ENCODE results near the gene CSK. TPM values are rescaled to one million over a fixed set of nuclear protein-coding genes. Genes with fewer than 3 reads are reported as not detected.

The CSK gene
- total RNA-seq, 4 donors from 2014 or later: 33.1 to 45.2 (median 35.5) TPM

DNA sequence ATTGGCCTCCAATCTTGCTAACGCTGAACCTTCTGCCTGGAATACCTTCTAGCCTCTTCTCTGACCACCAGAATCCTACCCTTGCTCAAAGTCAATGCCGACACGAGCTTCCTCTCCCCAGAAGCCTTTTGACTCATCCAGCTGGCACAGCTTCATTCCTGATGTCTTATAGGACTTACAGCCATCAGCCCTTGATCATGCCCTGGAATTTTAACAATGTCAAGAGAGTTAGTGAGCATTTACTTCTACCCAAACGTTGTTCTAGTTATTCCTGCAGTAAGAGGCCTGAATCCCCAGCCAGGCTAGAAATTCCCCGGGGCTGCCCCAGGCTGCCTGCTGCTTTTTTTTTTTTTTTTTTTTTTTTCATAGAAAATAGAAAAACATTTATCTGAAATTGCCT is 29.3 kb upstream of the CSK start:
- TF ChIP-seq EP300 (IDR thresholded peaks at IDR 0.05): no peak
- TF ChIP-seq POLR2AphosphoS5 (IDR thresholded peaks at IDR 0.05): no peak
- TF ChIP-seq POLR2A (IDR thresholded peaks at IDR 0.05): no peak
- TF ChIP-seq, protein P1, sequence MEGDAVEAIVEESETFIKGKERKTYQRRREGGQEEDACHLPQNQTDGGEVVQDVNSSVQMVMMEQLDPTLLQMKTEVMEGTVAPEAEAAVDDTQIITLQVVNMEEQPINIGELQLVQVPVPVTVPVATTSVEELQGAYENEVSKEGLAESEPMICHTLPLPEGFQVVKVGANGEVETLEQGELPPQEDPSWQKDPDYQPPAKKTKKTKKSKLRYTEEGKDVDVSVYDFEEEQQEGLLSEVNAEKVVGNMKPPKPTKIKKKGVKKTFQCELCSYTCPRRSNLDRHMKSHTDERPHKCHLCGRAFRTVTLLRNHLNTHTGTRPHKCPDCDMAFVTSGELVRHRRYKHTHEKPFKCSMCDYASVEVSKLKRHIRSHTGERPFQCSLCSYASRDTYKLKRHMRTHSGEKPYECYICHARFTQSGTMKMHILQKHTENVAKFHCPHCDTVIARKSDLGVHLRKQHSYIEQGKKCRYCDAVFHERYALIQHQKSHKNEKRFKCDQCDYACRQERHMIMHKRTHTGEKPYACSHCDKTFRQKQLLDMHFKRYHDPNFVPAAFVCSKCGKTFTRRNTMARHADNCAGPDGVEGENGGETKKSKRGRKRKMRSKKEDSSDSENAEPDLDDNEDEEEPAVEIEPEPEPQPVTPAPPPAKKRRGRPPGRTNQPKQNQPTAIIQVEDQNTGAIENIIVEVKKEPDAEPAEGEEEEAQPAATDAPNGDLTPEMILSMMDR (IDR thresholded peaks at IDR 0.05): no peak
- Histone ChIP-seq H3K27ac (no peak overlapping the region), H3K4me1 (no peaks in the 10 kb centered on the region), H3K27me3 (peaks cover 10% of the 10 kb centered on the region), H3K4me3 (no peak overlapping the region), H3K9me3 (no peaks in the 10 kb centered on the region), H3K36me3 (no peaks in the 10 kb centered on the region)
- 31% methylated on average over 5 of the region's 5 CpGs for WGBS
- DNase-seq (ENCODE audit: low spot score in 2 of 2): no peak

DNA sequence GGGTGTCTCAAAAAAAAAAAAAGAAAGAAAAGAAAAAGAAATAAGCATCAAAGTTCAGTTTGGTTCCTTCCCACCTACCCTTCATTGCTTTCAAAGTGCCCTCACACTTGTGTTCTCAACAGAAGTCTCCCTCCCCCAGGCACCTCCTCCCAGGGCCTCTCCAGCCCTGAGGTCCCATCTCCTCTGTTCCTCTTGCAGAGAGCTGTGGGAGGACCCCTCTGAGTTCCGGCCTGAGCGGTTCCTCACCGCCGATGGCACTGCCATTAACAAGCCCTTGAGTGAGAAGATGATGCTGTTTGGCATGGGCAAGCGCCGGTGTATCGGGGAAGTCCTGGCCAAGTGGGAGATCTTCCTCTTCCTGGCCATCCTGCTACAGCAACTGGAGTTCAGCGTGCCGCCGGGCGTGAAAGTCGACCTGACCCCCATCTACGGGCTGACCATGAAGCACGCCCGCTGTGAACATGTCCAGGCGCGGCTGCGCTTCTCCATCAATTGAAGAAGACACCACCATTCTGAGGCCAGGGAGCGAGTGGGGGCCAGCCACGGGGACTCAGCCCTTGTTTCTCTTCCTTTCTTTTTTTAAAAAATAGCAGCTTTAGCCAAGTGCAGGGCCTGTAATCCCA is 27.2 kb upstream of the CSK start:
- Histone ChIP-seq H3K36me3 (no peaks in the 10 kb centered on the region), H3K27me3 (peaks cover 10% of the 10 kb centered on the region), H3K9me3 (no peaks in the 10 kb centered on the region), H3K27ac (no peak overlapping the region), H3K4me1 (no peaks in the 10 kb centered on the region), H3K4me3 (no peak overlapping the region)
- no peak for DNase-seq (ENCODE audit: low spot score in 2 of 2)
- 76% methylated on average over 13 of the region's 20 CpGs for WGBS
- no peak for TF ChIP-seq POLR2AphosphoS5 (IDR thresholded peaks at IDR 0.05)

DNA sequence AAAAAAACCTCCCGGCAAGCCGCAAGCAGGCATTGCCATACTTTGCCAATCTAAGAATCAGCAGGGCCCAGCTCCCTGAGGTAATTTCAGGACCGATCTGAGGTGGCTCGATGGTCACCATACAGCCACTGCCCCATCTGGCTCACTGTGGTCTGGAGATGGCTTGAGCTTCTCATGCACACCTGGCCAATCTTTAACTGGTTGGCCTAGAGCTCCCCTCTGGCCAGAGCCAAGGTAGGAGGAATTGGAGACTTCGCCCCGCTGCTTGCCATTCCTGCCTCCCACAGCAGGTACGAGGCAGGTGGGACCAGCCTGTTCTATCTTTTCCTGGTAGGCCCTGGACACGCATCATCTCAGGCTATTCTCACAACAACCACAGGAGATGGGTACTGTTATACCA is 23.1 kb upstream of the CSK start:
- H3K27me3 ChIP-seq: peaks cover 7% of the 10 kb centered on the region
- no peak for DNase-seq (ENCODE audit: low spot score in 2 of 2)
- TF ChIP-seq EP300 (IDR thresholded peaks at IDR 0.05): no peak
- TF ChIP-seq POLR2AphosphoS5 (IDR thresholded peaks at IDR 0.05): no peak
- TF ChIP-seq, protein P1 (IDR thresholded peaks at IDR 0.05): no peak
- no peak for TF ChIP-seq POLR2A (IDR thresholded peaks at IDR 0.05)
- WGBS: 92% methylated on average over 8 of the region's 8 CpGs
- no peaks in the 10 kb centered on the region for H3K9me3 ChIP-seq
- no peaks in the 10 kb centered on the region for H3K36me3 ChIP-seq
- no peak overlapping the region for H3K4me3 ChIP-seq
- peaks cover 8% of the 10 kb centered on the region for H3K4me1 ChIP-seq
- no peak overlapping the region for H3K27ac ChIP-seq

DNA sequence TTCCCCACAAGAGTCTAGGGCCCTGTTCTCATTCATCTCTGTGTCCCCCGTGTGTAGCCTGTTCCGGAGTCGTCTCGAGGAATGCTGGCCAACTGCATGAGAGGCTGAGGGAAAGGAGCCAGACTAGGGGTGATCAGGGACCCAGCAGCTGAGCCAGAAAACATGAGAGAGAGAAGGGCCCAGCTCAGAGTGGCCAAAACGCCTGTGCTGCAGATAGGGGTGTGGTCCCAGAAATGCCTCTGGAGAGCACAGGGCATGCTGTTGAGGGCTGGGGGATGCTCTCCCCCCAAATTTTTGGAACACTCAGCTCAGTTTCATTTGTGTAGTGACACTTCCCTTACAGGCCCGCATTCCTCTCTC is 19.1 kb upstream of the CSK start:
- 36% methylated on average over 2 of the region's 6 CpGs for WGBS
- DNase-seq (ENCODE audit: low spot score in 2 of 2): no peak

DNA sequence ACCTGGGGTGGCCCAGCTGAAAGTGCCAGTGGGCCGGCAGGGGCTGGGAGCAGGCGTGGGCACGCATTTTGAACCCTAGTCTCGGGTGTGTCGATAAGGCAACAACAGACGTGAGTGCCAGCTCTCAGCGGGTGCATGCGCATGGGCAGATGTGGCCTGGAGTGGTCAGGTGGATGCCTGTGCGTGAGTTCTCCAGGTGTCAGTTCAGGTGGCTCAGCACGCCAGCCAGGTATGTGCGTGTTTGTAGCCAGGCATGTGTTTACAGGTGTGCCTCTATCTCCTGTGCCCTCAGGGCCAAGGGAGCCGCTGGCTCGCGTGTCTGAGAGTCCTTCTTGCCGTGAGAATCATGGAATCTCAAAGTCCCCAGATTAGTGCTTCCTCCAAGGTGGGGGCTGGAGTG is 18.5 kb upstream of the CSK start:
- TF ChIP-seq POLR2A (IDR thresholded peaks at IDR 0.05) (no peak), POLR2AphosphoS5 (IDR thresholded peaks at IDR 0.05) (no peak), EP300 (IDR thresholded peaks at IDR 0.05) (no peak)
- TF ChIP-seq, protein P1 (IDR thresholded peaks at IDR 0.05): no peak
- Histone ChIP-seq H3K27ac (no peak overlapping the region), H3K27me3 (peaks cover 13% of the 10 kb centered on the region), H3K4me3 (no peak overlapping the region), H3K36me3 (no peaks in the 10 kb centered on the region), H3K4me1 (peaks cover 11% of the 10 kb centered on the region), H3K9me3 (no peaks in the 10 kb centered on the region)
- DNase-seq (ENCODE audit: low spot score in 2 of 2): no peak
- no CpG with 5 or more reads among the region's 15 CpGs for WGBS

More for the DNA sequence above, 19.1 kb upstream of the CSK start:
- H3K36me3 ChIP-seq: no peaks in the 10 kb centered on the region
- no peak overlapping the region for H3K4me3 ChIP-seq
- peaks cover 7% of the 10 kb centered on the region for H3K27me3 ChIP-seq
- no peak overlapping the region for H3K27ac ChIP-seq
- H3K9me3 ChIP-seq: no peaks in the 10 kb centered on the region
- TF ChIP-seq, protein P1 (IDR thresholded peaks at IDR 0.05): no peak
- no peak for TF ChIP-seq EP300 (IDR thresholded peaks at IDR 0.05)
- no peak for TF ChIP-seq POLR2A (IDR thresholded peaks at IDR 0.05)
- TF ChIP-seq POLR2AphosphoS5 (IDR thresholded peaks at IDR 0.05): no peak
- peaks cover 8% of the 10 kb centered on the region for H3K4me1 ChIP-seq
